Loucy (cell line): ENCODE measurements around the gene UBIAD1.

Experiments
- CTCF ChIP-seq: fragments of 200-600 bp; sonication (generic); conservative IDR thresholded peaks from 2 replicates; pipeline ENCODE4 v1.5.1; 2014; ENCODE audit warnings: mild to moderate bottlenecking, antibody characterized with exemption, low read length
- EZH2phosphoT487 ChIP-seq: fragments of 200-600 bp; IDR thresholded peaks from 2 replicates; pipeline ENCODE4 v1.6.1; 2018; ENCODE audit warnings: antibody characterized with exemption, mild to moderate bottlenecking, moderate library complexity, borderline replicate concordance

- TF ChIP-seq CTCF (no peak), EZH2phosphoT487 (no peak)
Measured at GRCh38 chr1:11330411-11330810, 57.4 kb downstream of the UBIAD1 start.
